GM12801 (cell line): ENCODE results near the gene RMRP.

Experiments
- TF ChIP-seq, protein P1 (sequence below): IDR thresholded peaks from one replicate; pipeline ENCODE4 v1.5.1; 2011; ENCODE audit warnings: control low read depth; ENCODE audit not compliant: insufficient read length; ENCODE audit errors: extremely low read depth

RMRP gene

DNA sequence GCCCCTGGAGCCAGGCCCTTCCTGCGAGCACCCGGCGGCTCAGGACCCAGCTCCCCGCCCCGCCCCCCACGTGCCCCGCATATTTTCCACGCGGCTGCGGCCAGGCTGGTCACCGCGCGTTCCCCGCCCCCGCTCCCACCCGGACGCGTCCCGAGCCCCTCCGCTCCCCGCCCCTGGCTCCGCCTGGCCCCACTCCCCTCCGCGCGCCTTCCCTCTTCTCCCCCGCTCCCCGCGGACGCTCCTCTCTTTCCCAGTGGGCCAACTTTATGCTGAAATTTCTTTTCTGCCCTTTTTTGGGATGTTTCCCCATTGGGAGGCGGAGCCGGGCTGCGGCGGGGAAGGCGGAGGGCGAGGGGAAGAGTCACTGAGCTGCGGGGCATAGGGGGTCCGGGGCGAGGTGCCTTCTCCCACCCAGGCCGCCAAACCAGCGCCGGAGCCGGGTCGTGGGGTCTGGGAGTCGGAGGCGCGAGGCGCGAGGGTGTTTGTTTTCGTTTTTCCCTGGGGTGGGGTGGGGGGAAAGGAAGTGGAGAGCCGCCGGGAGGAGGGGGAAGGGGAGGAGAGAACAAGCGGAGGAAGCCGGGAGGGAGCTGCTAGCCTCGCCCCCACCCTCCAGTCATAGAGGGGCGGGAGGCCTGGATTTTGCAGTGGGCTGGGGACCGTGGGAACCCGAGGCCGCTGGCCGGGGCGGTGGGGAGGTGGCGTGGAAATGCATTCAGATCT is 33.0 kb upstream of the RMRP start:
- TF ChIP-seq, protein P1, sequence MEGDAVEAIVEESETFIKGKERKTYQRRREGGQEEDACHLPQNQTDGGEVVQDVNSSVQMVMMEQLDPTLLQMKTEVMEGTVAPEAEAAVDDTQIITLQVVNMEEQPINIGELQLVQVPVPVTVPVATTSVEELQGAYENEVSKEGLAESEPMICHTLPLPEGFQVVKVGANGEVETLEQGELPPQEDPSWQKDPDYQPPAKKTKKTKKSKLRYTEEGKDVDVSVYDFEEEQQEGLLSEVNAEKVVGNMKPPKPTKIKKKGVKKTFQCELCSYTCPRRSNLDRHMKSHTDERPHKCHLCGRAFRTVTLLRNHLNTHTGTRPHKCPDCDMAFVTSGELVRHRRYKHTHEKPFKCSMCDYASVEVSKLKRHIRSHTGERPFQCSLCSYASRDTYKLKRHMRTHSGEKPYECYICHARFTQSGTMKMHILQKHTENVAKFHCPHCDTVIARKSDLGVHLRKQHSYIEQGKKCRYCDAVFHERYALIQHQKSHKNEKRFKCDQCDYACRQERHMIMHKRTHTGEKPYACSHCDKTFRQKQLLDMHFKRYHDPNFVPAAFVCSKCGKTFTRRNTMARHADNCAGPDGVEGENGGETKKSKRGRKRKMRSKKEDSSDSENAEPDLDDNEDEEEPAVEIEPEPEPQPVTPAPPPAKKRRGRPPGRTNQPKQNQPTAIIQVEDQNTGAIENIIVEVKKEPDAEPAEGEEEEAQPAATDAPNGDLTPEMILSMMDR: no peak

DNA sequence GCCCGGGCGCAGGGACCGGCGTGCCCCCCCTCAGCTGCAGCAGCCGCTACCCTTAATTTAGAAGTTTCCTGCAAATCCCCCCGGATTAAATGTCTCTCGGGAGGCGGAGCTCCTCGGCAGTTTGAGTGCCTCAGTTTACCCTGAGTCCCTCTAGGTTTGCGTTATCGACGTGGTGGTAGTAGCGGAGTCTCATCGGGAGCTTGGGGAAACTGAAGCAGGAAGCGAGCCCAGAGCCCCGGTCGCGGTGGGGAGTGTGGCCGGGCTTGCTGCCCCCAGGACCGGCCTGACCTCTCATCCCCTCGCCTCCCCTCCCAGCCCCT is 32.4 kb upstream of the RMRP start:
- TF ChIP-seq, protein P1: no peak

DNA sequence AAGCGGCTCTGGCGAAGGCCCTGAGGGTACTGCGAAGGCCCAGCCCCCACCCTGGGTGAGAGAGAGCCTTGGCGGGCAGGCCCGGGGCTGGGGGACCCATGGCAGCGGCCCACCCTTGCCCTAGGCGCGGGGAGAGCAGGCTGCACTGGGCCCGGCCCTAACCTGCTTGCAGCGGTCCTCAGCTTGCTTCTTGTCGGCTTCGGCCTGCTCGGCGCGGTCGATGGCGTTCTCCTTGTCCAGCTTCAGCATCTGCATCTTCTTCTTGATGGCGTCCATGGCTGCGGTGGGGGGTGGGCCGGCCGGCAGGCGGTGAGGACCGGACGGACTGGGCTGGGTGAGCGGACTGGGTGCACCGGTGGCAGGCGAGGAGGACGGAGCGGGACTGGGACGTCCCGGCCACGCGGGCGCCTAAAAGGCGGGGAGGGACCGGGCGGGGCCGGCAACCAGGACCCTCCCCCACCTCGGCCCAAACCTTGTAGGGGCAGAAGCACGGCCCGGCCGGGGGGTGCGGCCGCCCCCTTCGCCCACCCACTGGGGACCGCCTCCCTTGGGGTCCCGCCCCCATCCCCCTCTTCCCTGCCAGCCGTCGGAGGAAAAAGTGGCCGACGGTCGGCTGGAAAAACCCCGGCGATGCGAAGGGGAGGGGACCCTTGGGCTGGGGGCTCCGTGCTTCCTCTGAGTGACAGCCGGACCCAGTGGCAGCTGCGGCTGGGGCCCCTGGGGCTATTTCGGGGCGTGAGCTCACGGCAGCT is 31.9 kb upstream of the RMRP start, which contains the start of gene TPM2:
Gene TPM2, minus strand, starts transcription at position 384 of the 752 bp plus-strand sequence. Its CDS starts 108 bp downstream, at position 276.
- TF ChIP-seq, protein P1: no peak

DNA sequence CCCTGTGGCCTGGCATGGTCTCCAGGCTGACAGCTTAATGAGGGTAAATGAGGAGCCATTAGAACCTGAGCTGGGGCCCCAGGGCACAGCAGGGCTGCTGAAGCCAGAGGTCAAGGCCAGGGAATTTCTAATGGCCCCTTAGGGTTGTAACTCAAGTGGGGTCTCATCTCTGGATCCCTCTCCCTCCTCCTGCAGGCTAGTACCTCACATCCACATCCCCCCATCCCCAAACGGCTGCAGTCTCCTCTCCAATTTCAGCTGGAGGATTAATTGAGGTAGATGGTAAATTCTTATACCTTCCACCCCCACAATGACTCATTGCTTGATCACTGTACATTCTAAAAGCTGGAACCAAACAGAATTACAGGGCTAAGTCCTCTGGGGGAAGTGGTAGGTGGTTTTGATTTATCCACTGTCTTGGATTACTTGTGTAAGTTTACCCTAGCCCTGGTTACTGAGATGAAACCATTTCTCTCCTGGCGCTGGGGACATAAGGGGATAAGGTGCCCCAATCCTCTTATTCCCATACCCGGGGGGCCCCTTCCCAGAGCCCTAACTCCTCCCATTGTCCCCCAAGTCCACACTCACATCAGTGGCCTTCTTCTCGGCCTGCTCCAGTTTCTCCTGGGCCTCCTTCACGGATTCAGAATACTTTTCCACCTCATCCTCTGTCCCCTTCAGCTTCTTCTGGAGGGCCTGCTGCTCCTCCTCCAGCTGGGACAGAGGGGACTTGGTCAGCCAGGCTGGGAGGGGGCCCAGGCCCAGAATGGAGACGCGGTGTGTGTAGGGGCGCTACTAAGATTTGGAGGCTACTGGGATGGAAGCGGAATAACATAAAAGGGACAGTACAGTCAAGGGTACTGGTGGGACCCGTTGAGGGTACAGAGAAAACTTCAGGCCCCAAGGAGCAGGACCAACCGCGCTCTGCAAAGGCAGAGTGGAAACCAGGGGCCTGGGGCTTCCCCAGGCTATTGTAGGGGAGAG is 31.0 kb upstream of the RMRP start:
- TF ChIP-seq, protein P1: no peak

DNA sequence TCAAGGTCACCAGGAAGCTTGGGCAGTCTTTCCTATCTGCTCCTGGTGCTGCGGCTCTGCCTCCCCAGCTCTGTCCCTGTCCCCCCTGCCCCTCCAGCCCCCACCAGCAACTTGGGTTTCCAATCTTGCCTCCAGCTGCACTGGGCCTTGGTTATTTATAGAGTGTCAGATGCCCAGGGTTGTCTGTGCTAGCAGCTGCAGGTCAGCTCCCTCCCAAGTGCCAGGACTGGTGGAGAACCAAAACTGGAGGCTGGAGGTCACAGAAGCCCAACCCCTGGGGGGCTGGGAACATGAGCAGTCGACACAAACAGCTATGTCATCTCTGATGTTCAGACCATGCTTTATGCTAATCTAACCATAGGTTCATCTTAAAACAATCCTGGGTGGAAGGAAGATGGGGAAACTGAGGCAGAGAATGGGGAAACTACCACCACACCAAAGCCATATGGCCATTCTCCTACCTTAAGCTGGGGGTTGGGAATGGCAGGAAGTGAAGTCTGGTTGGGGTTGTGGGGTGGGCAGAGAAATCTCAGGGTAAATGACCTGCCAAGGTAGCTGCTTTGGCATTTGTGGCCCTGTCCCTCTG is 30.2 kb upstream of the RMRP start:
- TF ChIP-seq, protein P1: no peak

DNA sequence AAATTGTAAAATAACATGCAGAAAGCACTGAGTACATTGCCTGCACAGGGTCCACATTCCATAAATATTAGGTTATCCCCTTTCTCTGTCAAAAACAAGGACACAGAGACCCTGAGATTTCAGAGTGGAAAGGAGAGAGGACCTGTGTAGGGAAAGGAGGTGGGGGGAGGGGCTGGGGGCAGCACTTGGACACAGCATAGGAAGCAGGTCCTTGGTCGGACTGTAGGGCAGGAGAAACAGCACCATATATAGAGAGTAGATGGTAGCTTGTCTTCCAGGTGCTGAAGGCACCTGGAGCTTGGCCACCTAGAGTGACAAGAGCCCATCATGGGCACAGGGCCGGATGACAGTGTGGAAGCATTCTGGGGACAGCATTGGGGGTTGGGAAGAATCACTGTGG is 29.5 kb upstream of the RMRP start:
- TF ChIP-seq, protein P1: no peak
